KMS-11 (cell line): Measurements from ENCODE around the gene OR5K3.
A peak's percentile ranks its signal among the peaks of the same experiment; 100 is the strongest.

Experiments
- H2AFZ ChIP-seq: fragments of 200-600 bp; sonication (generic); 2 replicates; pipeline ENCODE4 v1.6.1; 2016; ENCODE audit warnings: antibody characterized with exemption, mixed run types, low read depth
- H3K27ac ChIP-seq: fragments of 200-600 bp; sonication (generic); 2 replicates; pipeline ENCODE4 v1.6.1; 2016; ENCODE audit warnings: mild to moderate bottlenecking, mixed run types
- H3K27me3 ChIP-seq: fragments of 200-600 bp; sonication (generic); 2 replicates; pipeline ENCODE4 v1.6.1; 2017; ENCODE audit warnings: mild to moderate bottlenecking, low read depth, mixed run types, moderate library complexity; ENCODE audit not compliant: insufficient read depth
- H3K36me3 ChIP-seq: fragments of 200-600 bp; sonication (generic); 2 replicates; pipeline ENCODE4 v1.6.1; 2017; ENCODE audit warnings: mild to moderate bottlenecking, mixed run types; ENCODE audit not compliant: insufficient read depth
- H3K4me1 ChIP-seq: fragments of 200-600 bp; sonication (generic); 2 replicates; pipeline ENCODE4 v1.6.1; 2016; ENCODE audit warnings: mild to moderate bottlenecking, low read depth, mixed run types; ENCODE audit not compliant: poor library complexity, severe bottlenecking
- H3K4me2 ChIP-seq: fragments of 200-600 bp; sonication (generic); 2 replicates; pipeline ENCODE4 v1.7.0; 2016; ENCODE audit warnings: mild to moderate bottlenecking, mixed run types
- H3K4me3 ChIP-seq: fragments of 200-600 bp; sonication (generic); IDR thresholded peaks from 2 replicates; pipeline ENCODE4 v1.6.1; 2017; ENCODE audit warnings: low read depth, low read length, mixed read lengths; ENCODE audit not compliant: insufficient read depth
- H3K79me2 ChIP-seq: fragments of 200-600 bp; sonication (generic); 2 replicates; pipeline ENCODE4 v1.6.1; 2016; ENCODE audit warnings: low read depth, mixed run types; ENCODE audit not compliant: insufficient read depth
- H3K9ac ChIP-seq: fragments of 200-600 bp; sonication (generic); 2 replicates; pipeline ENCODE4 v1.6.1; 2016; ENCODE audit warnings: mild to moderate bottlenecking, mixed run types
- H4K20me1 ChIP-seq: fragments of 200-600 bp; sonication (generic); 2 replicates; pipeline ENCODE4 v1.6.1; 2016; ENCODE audit warnings: mild to moderate bottlenecking, mixed run types; ENCODE audit not compliant: insufficient read depth
- CTCF ChIP-seq: fragments of 200-600 bp; sonication (generic); conservative IDR thresholded peaks from 2 replicates; pipeline ENCODE4 v1.6.1; 2017; ENCODE audit warnings: low read depth, mild to moderate bottlenecking, antibody characterized with exemption, low read length, moderate library complexity, mixed read lengths

OR5K3 gene

DNA sequence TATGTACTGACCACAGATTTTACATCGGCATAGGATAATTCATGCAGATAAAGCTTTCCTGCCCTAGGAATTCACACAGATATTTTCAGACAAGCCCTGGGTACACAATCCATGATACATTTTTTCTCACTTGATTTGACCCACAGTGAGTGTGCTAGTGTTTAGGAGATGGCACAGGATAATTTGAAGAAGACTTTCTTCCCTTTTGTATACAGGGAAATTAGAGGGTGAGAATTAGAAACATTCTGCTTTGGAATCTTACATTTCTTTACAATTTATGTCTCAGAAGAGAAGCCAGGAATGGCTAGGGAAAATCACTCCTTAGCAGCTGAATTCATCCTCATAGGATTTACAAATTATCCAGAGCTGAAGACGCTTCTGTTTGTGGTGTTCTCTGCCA is 36.9 kb upstream of the OR5K3 start, which contains the start of gene OR5K4:
Gene OR5K4, plus strand, starts transcription at position 301 of the 400 bp plus-strand sequence. Its CDS starts 0 bp downstream, at position 301.
- H3K79me2 ChIP-seq, result no peaks in the 10 kb centered on the region
- H3K4me3 ChIP-seq, result no peak within 1 kb of the TSS
- H4K20me1 ChIP-seq, result no peaks in the 10 kb centered on the region
- H3K9ac ChIP-seq, result no peak within 1 kb of the TSS
- H3K27ac ChIP-seq, result no peak within 1 kb of the TSS
- no peaks in the 10 kb centered on the region for H3K27me3 ChIP-seq
- H3K36me3 ChIP-seq, result no peaks in the 10 kb centered on the region
- no peak within 1 kb of the TSS for H2AFZ ChIP-seq
- no peak within 1 kb of the TSS for H3K4me2 ChIP-seq
- H3K4me1 ChIP-seq, result no peaks in the 10 kb centered on the region
- TF ChIP-seq CTCF, result no peak

- Histone ChIP-seq H3K79me2 (no peaks in the 10 kb centered on the region), H4K20me1 (no peaks in the 10 kb centered on the region), H3K27ac (no peak overlapping the region), H3K9ac (no peak overlapping the region), H3K4me3 (no peak overlapping the region), H3K4me1 (peaks cover 30% of the 10 kb centered on the region), H3K27me3 (no peaks in the 10 kb centered on the region), H2AFZ (no peak overlapping the region), H3K36me3 (no peaks in the 10 kb centered on the region), H3K4me2 (no peak overlapping the region)
- TF ChIP-seq CTCF, result no peak
Observed at GRCh38 chr3:98359250-98359649, 31.2 kb upstream of the OR5K3 start.

- H3K4me1 ChIP-seq, result peaks cover 30% of the 10 kb centered on the region
- no peaks in the 10 kb centered on the region for H3K36me3 ChIP-seq
- H3K4me2 ChIP-seq, result no peak overlapping the region; the same call in 1 of the 2 replicates
- H3K4me3 ChIP-seq, result no peak overlapping the region
- H3K27ac ChIP-seq, result no peak overlapping the region
- H2AFZ ChIP-seq, result peak overlapping the region; percentile 42; the same call in 1 of the 2 replicates
- H3K27me3 ChIP-seq, result no peaks in the 10 kb centered on the region
- TF ChIP-seq CTCF, result peak; percentile 46
- no peak overlapping the region for H3K9ac ChIP-seq
- H3K79me2 ChIP-seq, result no peaks in the 10 kb centered on the region
- no peaks in the 10 kb centered on the region for H4K20me1 ChIP-seq
Observed at GRCh38 chr3:98359993-98360675, 30.3 kb upstream of the OR5K3 start.

DNA sequence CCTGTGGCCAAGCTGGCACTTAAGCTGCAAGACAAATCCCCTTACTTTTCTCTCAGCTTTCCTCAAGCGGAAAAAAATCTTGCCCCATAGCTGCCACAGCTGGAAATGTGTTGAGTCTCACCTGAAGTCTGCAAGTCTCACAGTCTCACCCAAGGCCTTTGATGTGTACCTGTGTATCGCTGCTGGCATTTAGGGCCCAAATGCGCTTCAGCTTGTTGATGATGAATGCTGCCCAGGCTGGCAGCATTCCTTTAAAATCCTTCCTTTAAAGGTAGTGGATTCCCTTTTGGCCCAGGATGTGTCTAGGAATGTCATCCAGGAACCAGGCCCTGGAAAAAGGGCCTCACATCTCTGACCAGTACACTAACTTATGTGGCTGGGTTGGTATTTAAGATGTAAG is 29.8 kb upstream of the OR5K3 start:
- no peak overlapping the region for H3K27ac ChIP-seq
- H3K4me2 ChIP-seq, result no peak overlapping the region
- peak overlapping the region; percentile 15; the same call in 1 of the 2 replicates for H2AFZ ChIP-seq
- H3K4me3 ChIP-seq, result no peak overlapping the region
- H3K27me3 ChIP-seq, result no peaks in the 10 kb centered on the region
- TF ChIP-seq CTCF, result no peak
- no peaks in the 10 kb centered on the region for H3K36me3 ChIP-seq
- no peak overlapping the region for H3K9ac ChIP-seq
- no peaks in the 10 kb centered on the region for H4K20me1 ChIP-seq
- peaks cover 30% of the 10 kb centered on the region for H3K4me1 ChIP-seq
- H3K79me2 ChIP-seq, result no peaks in the 10 kb centered on the region
